Ishikawa (cell line): Measurements from ENCODE around the gene KCNJ6.

Experiments
- CEBPB ChIP-seq: IDR thresholded peaks from 2 replicates; pipeline ENCODE4 v1.6.1; 2012
- CREB1 ChIP-seq: IDR thresholded peaks from 2 replicates; pipeline ENCODE4 v1.6.1; 2012; ENCODE audit warnings: low read depth
- EGR1 ChIP-seq: IDR thresholded peaks from 2 replicates; pipeline ENCODE4 v1.6.1; 2012
- EP300 ChIP-seq: IDR thresholded peaks from 2 replicates; pipeline ENCODE4 v1.6.1; 2012; ENCODE audit warnings: borderline replicate concordance
- FOXM1 ChIP-seq: IDR thresholded peaks from 2 replicates; pipeline ENCODE4 v1.6.1; 2012; ENCODE audit warnings: low read depth, borderline replicate concordance
- MAX ChIP-seq: IDR thresholded peaks from 2 replicates; pipeline ENCODE4 v1.6.1; 2012
- NFIC ChIP-seq: IDR thresholded peaks from 2 replicates; pipeline ENCODE4 v1.6.1; 2012
- RAD21 ChIP-seq: IDR thresholded peaks from 2 replicates; pipeline ENCODE4 v1.6.1; 2012; ENCODE audit warnings: low read depth
- REST ChIP-seq: IDR thresholded peaks from 2 replicates; pipeline ENCODE4 v1.6.1; 2012; ENCODE audit warnings: low read depth, mild to moderate bottlenecking
- TAF1 ChIP-seq: IDR thresholded peaks from 2 replicates; pipeline ENCODE4 v1.6.1; 2012; ENCODE audit warnings: low read depth, mild to moderate bottlenecking
- TCF12 ChIP-seq: IDR thresholded peaks from 2 replicates; pipeline ENCODE4 v1.6.1; 2012; ENCODE audit warnings: low read depth
- TEAD4 ChIP-seq: IDR thresholded peaks from 2 replicates; pipeline ENCODE4 v1.6.1; 2012
- YY1 ChIP-seq: IDR thresholded peaks from 2 replicates; pipeline ENCODE4 v1.6.1; 2012; ENCODE audit warnings: low read depth
- ZBTB7A ChIP-seq: IDR thresholded peaks from 2 replicates; pipeline ENCODE4 v1.6.1; 2012; ENCODE audit warnings: low read depth
- TF ChIP-seq, protein P1 (sequence below): IDR thresholded peaks from 2 replicates; pipeline ENCODE4 v1.6.1; 2012

KCNJ6 gene

DNA sequence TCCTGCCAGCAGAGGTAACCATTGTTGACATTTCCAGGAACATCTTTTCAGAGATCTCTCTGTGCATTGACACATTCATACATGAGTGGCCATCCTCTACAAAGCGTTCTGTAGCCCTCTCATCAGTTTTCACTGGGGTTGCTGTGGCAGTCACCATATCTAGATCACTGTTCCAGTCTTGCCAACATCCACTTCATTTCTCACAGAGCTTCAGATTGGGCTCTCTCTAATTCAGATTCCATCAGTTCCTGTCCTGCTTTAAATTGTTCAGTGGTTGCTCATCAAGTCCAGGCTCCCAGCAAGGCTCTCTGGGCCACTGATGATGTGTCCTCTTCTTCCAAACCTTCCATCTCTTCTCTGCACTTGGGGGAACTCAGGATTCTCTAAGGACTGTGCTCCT lies 173.7 kb downstream of the KCNJ6 start:
- TF ChIP-seq NFIC (no peak), EP300 (no peak), FOXM1 (no peak)

DNA sequence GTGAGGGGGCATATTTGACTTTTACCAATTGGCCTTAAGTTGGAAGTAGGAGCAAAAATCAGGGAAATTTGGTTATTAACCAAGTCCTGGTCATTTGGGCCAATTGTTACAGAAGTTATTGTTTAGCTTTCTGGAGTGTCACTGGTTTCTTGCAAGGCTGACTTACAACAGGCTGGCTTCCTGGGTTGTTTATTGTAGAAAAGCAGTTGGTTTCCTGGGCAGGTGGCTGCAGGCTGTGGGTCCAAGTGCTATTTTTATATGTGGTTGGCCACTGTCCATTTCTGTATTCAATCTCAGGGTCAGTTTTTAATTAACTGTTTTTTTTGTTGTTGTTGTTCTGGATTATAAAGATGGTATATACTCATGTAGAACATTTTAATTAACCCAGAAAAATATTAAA lies 174.1 kb downstream of the KCNJ6 start:
- TF ChIP-seq EGR1 = no peak
- no peak for TF ChIP-seq ZBTB7A

- no peak for TF ChIP-seq CREB1
- no peak for TF ChIP-seq YY1
- TF ChIP-seq RAD21 = no peak
- TF ChIP-seq, protein P1, sequence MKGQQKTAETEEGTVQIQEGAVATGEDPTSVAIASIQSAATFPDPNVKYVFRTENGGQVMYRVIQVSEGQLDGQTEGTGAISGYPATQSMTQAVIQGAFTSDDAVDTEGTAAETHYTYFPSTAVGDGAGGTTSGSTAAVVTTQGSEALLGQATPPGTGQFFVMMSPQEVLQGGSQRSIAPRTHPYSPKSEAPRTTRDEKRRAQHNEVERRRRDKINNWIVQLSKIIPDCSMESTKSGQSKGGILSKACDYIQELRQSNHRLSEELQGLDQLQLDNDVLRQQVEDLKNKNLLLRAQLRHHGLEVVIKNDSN = no peak
- no peak for TF ChIP-seq NFIC
- TF ChIP-seq TEAD4 = no peak
- TF ChIP-seq CEBPB = no peak
- TF ChIP-seq EGR1 = no peak
- TF ChIP-seq MAX = no peak
These were observed 178.3 kb downstream of the KCNJ6 start for GRCh38 chr21:37737996-37738395.

- TF ChIP-seq TAF1 = no peak
- no peak for TF ChIP-seq FOXM1
- no peak for TF ChIP-seq CREB1
- TF ChIP-seq EGR1 = no peak
- TF ChIP-seq NFIC = no peak
- TF ChIP-seq RAD21 = no peak
- no peak for TF ChIP-seq EP300
- no peak for TF ChIP-seq TCF12
- no peak for TF ChIP-seq YY1
- no peak for TF ChIP-seq CEBPB
- TF ChIP-seq REST = no peak
- TF ChIP-seq, protein P1 = no peak
- TF ChIP-seq ZBTB7A = no peak
- no peak for TF ChIP-seq MAX
- TF ChIP-seq TEAD4 = no peak
These were observed 178.8 kb downstream of the KCNJ6 start for GRCh38 chr21:37737507-37737906.

DNA sequence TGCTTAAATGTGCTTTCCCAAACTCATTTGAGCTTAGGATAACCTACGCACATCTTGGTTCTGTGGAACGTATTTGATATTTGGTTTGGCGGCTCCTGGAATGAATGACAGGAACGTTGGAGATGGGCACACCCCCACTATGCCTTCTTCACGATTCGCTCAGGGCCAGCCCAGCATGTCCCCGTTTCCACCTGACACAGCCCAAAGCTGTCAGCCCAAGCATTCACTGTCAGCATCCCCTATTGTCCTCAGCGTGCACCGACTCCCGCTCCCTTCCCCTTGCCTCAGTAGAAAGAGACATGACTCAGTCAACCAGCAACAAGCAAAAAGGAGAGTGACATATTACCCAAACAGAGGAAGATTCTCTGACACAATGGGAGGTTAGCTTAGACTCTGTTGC lies 181.4 kb downstream of the KCNJ6 start:
- no peak for TF ChIP-seq NFIC

- no peak for TF ChIP-seq ZBTB7A
- no peak for TF ChIP-seq REST
- no peak for TF ChIP-seq TCF12
These were observed 183.3 kb downstream of the KCNJ6 start for GRCh38 chr21:37732927-37733326.

DNA sequence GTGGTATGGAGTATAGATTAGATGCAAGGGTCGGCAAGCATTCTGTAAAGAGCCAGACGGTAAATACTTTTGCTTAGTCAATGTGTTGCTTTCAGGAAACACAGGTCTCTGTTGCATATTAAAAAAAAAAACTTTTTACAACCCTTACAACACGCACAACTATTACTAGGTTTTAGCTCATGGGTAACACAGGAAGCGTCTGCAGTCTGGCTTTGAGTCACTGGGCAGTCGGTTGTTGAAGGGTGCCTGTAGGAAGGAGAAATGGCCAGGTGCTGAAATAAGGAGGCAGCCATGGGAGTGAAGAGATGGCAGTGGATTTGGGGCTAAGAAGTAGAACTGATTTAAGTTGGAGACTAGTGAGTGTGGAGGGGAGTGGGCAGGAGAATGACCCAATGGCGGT lies 192.1 kb downstream of the KCNJ6 start:
- TF ChIP-seq EGR1 (no peak), RAD21 (no peak), ZBTB7A (no peak), TEAD4 (no peak), REST (no peak), CREB1 (no peak), EP300 (no peak), MAX (no peak), NFIC (no peak), YY1 (no peak), CEBPB (no peak), TAF1 (no peak)
- TF ChIP-seq, protein P1 = no peak
